ENCODE measurements around the gene KNCN. TPM values are rescaled to one million over a fixed set of nuclear protein-coding genes. Genes with fewer than 3 reads are reported as not detected.

KNCN gene
- not detected for total RNA-seq (2013)
- not detected for polyA plus RNA-seq
- 0.14 TPM in 1 of 2 replicates, not detected in the other for polyA minus RNA-seq
- 0 to 0.92 (median 0.07) reads per million in 11 experiments for total RNA-seq

- Mint-ChIP-seq H3K36me3 (no peaks in the 10 kb centered on the region), H3K4me3 (no peak within 1 kb of the TSS), H3K27ac (no peak within 1 kb of the TSS), H3K27me3 (ENCODE audit: low read depth in 3 of 3) (peaks cover 7 to 14% (median 10%) of the 10 kb centered on the region in 3 donors), H3K4me1 (peaks cover 5% of the 10 kb centered on the region), H3K9me3 (peaks cover 0 to 2% (median 0%) of the 10 kb centered on the region in 7 donors)
- no peaks in the 10 kb centered on the region for H3K36me3 ChIP-seq (replicated peaks in 1 of 2; ENCODE audit: control insufficient read depth in 1 of 2, insufficient read depth in 2 of 2, low read length in 2 of 2)
- H3K9me3 ChIP-seq (replicated peaks in 1 of 2; ENCODE audit: control insufficient read depth in 1 of 2, insufficient read depth in 1 of 2, low read length in 2 of 2) = no peaks in the 10 kb centered on the region
- H3K27me3 ChIP-seq (ENCODE audit: control insufficient read depth in 2 of 2, insufficient read depth in 2 of 2, low read length in 2 of 2) = no peaks in the 10 kb centered on the region
- no peak within 1 kb of the TSS for H3K27ac ChIP-seq (ENCODE audit: low read depth in 1 of 2, low read length in 2 of 2)
- H3K79me2 ChIP-seq (ENCODE audit: insufficient read depth, low read length) = no peaks in the 10 kb centered on the region
- intact Hi-C loops (cut with micrococcal nuclease) = no loop called here
- no peaks in the 10 kb centered on the region for H3K4me1 ChIP-seq (ENCODE audit: control insufficient read depth in 1 of 2, insufficient read depth in 2 of 2, low read length in 2 of 2)
- H4K20me1 ChIP-seq (ENCODE audit: insufficient read depth, low read length) = no peaks in the 10 kb centered on the region
- no peak within 1 kb of the TSS for H3K4me2 ChIP-seq (replicated peaks; ENCODE audit: extremely low read depth, low read length, poor library complexity, severe bottlenecking)
- WGBS (ENCODE audit: insufficient coverage) = 88% methylated on average over 5 of the region's 6 CpGs
- no peak for TF ChIP-seq CTCF (IDR thresholded peaks at IDR 0.05)
- H3K9ac ChIP-seq (ENCODE audit: insufficient read depth, low read length, poor library complexity, severe bottlenecking) = no peak within 1 kb of the TSS
- DNase-seq = no peak
- H3K4me3 ChIP-seq (replicated peaks in 1 of 3; ENCODE audit: low read depth in 2 of 3, low read length in 3 of 3) = no peak within 1 kb of the TSS
- no peak within 1 kb of the TSS for H2AFZ ChIP-seq (ENCODE audit: insufficient read depth, low read depth, low read length, poor library complexity, severe bottlenecking)
Measured at GRCh38 chr1:46551597-46552095, at the start of gene KNCN. TSS of gene KNCN (minus strand) at chr1:46551647. CDS start at chr1:46551215, 432 bp downstream.

- Histone ChIP-seq H2AFZ (ENCODE audit: insufficient read depth, low read depth, low read length, poor library complexity, severe bottlenecking) (no peak overlapping the region), H3K4me2 (replicated peaks; ENCODE audit: extremely low read depth, low read length, poor library complexity, severe bottlenecking) (no peak overlapping the region), H3K27me3 (ENCODE audit: control insufficient read depth in 2 of 2, insufficient read depth in 2 of 2, low read length in 2 of 2) (no peaks in the 10 kb centered on the region), H3K27ac (ENCODE audit: low read depth in 1 of 2, low read length in 2 of 2) (no peak overlapping the region), H3K36me3 (replicated peaks in 1 of 2; ENCODE audit: control insufficient read depth in 1 of 2, insufficient read depth in 2 of 2, low read length in 2 of 2) (peaks cover 0 to 9% of the 10 kb centered on the region in 2 donors), H3K9ac (ENCODE audit: insufficient read depth, low read length, poor library complexity, severe bottlenecking) (no peak overlapping the region), H3K9me3 (replicated peaks in 1 of 2; ENCODE audit: control insufficient read depth in 1 of 2, insufficient read depth in 1 of 2, low read length in 2 of 2) (no peaks in the 10 kb centered on the region), H3K79me2 (ENCODE audit: insufficient read depth, low read length) (peaks cover 79% of the 10 kb centered on the region), H4K20me1 (ENCODE audit: insufficient read depth, low read length) (peaks cover 52% of the 10 kb centered on the region), H3K4me3 (replicated peaks in 1 of 3; ENCODE audit: low read depth in 2 of 3, low read length in 3 of 3) (no peak overlapping the region), H3K4me1 (ENCODE audit: control insufficient read depth in 1 of 2, insufficient read depth in 2 of 2, low read length in 2 of 2) (peaks cover 64 to 84% of the 10 kb centered on the region in 2 donors)
- H3K27me3 Mint-ChIP-seq (ENCODE audit: low read depth in 3 of 3) = no peaks in the 10 kb centered on the region
- peak overlapping the region in 2 of 7 donors; percentile 2 to 53 for H3K27ac Mint-ChIP-seq
- no peak for DNase-seq
- no peak for TF ChIP-seq CTCF (IDR thresholded peaks at IDR 0.05)
- 95% methylated on average over 5 of the region's 9 CpGs for WGBS (ENCODE audit: insufficient coverage)
- peaks cover 92% of the 10 kb centered on the region for H3K4me1 Mint-ChIP-seq
- H3K9me3 Mint-ChIP-seq = no peaks in the 10 kb centered on the region
- peaks cover 34 to 42% of the 10 kb centered on the region in 2 donors for H3K36me3 Mint-ChIP-seq
- intact Hi-C loops (cut with micrococcal nuclease) = no loop called here
- no peak overlapping the region for H3K4me3 Mint-ChIP-seq
Measured at GRCh38 chr1:46599059-46599970, 47.9 kb upstream of the KNCN start.
